ENCODE results near the gene COPS4. TPM values are rescaled to one million over a fixed set of nuclear protein-coding genes. Genes with fewer than 3 reads are reported as not detected.

The COPS4 gene
- total RNA-seq, 1 experiment from 2014 or later, result 21.0 TPM

GRCh38 chr4:83025563-83025962, 9.4 kb upstream of the COPS4 start:
- H3K4me3 Mint-ChIP-seq (ENCODE audit: low read depth, unreplicated experiment), result no peak overlapping the region
- H3K36me3 Mint-ChIP-seq (ENCODE audit: insufficient read depth, unreplicated experiment), result no peaks in the 10 kb centered on the region
- intact Hi-C loops (cut with micrococcal nuclease; ENCODE audit: unreplicated experiment), result no loop called here
- no peak for TF ChIP-seq CTCF (IDR thresholded peaks at IDR 0.05; ENCODE audit: unreplicated experiment)
- CTCF ChIA-PET, result no interaction called here
- H3K27me3 Mint-ChIP-seq (ENCODE audit: unreplicated experiment), result no peaks in the 10 kb centered on the region
- DNase-seq, result no peak
- BruUV-seq (replicated peaks), result no TSS peak
- no peak overlapping the region for H3K27ac Mint-ChIP-seq (ENCODE audit: unreplicated experiment)
- H3K9me3 Mint-ChIP-seq (ENCODE audit: low read depth, unreplicated experiment), result peaks cover 3% of the 10 kb centered on the region
- H3K4me1 Mint-ChIP-seq (ENCODE audit: low read depth, unreplicated experiment), result no peaks in the 10 kb centered on the region

GRCh38 chr4:83028976-83029375, 6.0 kb upstream of the COPS4 start:
- no peak for DNase-seq
- Mint-ChIP-seq H3K27me3 (ENCODE audit: unreplicated experiment) (no peaks in the 10 kb centered on the region), H3K4me1 (ENCODE audit: low read depth, unreplicated experiment) (no peaks in the 10 kb centered on the region), H3K27ac (ENCODE audit: unreplicated experiment) (no peak overlapping the region), H3K36me3 (ENCODE audit: insufficient read depth, unreplicated experiment) (peaks cover 4% of the 10 kb centered on the region), H3K4me3 (ENCODE audit: low read depth, unreplicated experiment) (no peak overlapping the region), H3K9me3 (ENCODE audit: low read depth, unreplicated experiment) (peaks cover 3% of the 10 kb centered on the region)
- CTCF ChIA-PET, result no interaction called here
- BruUV-seq (replicated peaks), result no TSS peak
- no peak for TF ChIP-seq CTCF (IDR thresholded peaks at IDR 0.05; ENCODE audit: unreplicated experiment)
- intact Hi-C loops (cut with micrococcal nuclease; ENCODE audit: unreplicated experiment), result no loop called here

- H3K9me3 Mint-ChIP-seq (ENCODE audit: low read depth, unreplicated experiment), result peaks cover 3% of the 10 kb centered on the region
- H3K4me3 Mint-ChIP-seq (ENCODE audit: low read depth, unreplicated experiment), result no peak overlapping the region
- H3K4me1 Mint-ChIP-seq (ENCODE audit: low read depth, unreplicated experiment), result no peaks in the 10 kb centered on the region
- H3K27me3 Mint-ChIP-seq (ENCODE audit: unreplicated experiment), result no peaks in the 10 kb centered on the region
- DNase-seq, result no peak
- no TSS peak for BruUV-seq (replicated peaks)
- H3K27ac Mint-ChIP-seq (ENCODE audit: unreplicated experiment), result no peak overlapping the region
- H3K36me3 Mint-ChIP-seq (ENCODE audit: insufficient read depth, unreplicated experiment), result peaks cover 11% of the 10 kb centered on the region
- intact Hi-C loops (cut with micrococcal nuclease; ENCODE audit: unreplicated experiment), result no loop called here
- TF ChIP-seq CTCF (IDR thresholded peaks at IDR 0.05; ENCODE audit: unreplicated experiment), result no peak
- CTCF ChIA-PET, result interaction anchor here (0.6 kb wide), 1 partner anchor 233 kb away, joined by 5 read pairs; no protein-coding TSS in a partner anchor
Measured at GRCh38 chr4:83029688-83030087, 5.3 kb upstream of the COPS4 start.

GRCh38 chr4:83036991-83037665, 2.1 kb downstream of the COPS4 start:
- H3K9me3 Mint-ChIP-seq (ENCODE audit: low read depth, unreplicated experiment), result no peaks in the 10 kb centered on the region
- CTCF ChIA-PET, result interaction anchor here (0.6 kb wide), 1 partner anchor 14 kb away, joined by 5 read pairs; no protein-coding TSS in a partner anchor
- H3K4me1 Mint-ChIP-seq (ENCODE audit: low read depth, unreplicated experiment), result no peaks in the 10 kb centered on the region
- DNase-seq, result no peak
- no peak overlapping the region for H3K27ac Mint-ChIP-seq (ENCODE audit: unreplicated experiment)
- TF ChIP-seq CTCF (IDR thresholded peaks at IDR 0.05; ENCODE audit: unreplicated experiment), result no peak
- H3K36me3 Mint-ChIP-seq (ENCODE audit: insufficient read depth, unreplicated experiment), result peaks cover 28% of the 10 kb centered on the region
- intact Hi-C loops (cut with micrococcal nuclease; ENCODE audit: unreplicated experiment), result no loop called here
- H3K27me3 Mint-ChIP-seq (ENCODE audit: unreplicated experiment), result no peaks in the 10 kb centered on the region
- no TSS peak for BruUV-seq (replicated peaks)
- H3K4me3 Mint-ChIP-seq (ENCODE audit: low read depth, unreplicated experiment), result no peak overlapping the region
